Sigmoid colon (tissue), 7 donors: ENCODE measurements around the gene MARCHF7. TPM values are rescaled to one million over a fixed set of nuclear protein-coding genes. Genes with fewer than 3 reads are reported as not detected.

Experiments
- DNase-seq: peaks from one replicate; pipeline ENCODE4 v3.0.0-alpha.2; 2019
- H3K27ac ChIP-seq, 4 donors: fragments of 200-600 bp; sonication (generic); one replicate each; pipeline ENCODE4 v1.5.1; 2016 to 2019; ENCODE audit warnings: mild to moderate bottlenecking in 1 of 4
- H3K27me3 ChIP-seq, 3 donors: fragments of 200-600 bp; sonication (generic); one replicate each; pipeline ENCODE4 v1.5.1; 2019; ENCODE audit warnings: mild to moderate bottlenecking in 1 of 3
- H3K36me3 ChIP-seq, 4 donors: fragments of 200-600 bp; sonication (generic); one replicate each; pipeline ENCODE4 v1.5.1; 2016 to 2019
- H3K4me1 ChIP-seq, 4 donors: fragments of 200-600 bp; sonication (generic); one replicate each; pipeline ENCODE4 v1.5.1; 2017 to 2019
- H3K4me3 ChIP-seq, 4 donors: fragments of 200-600 bp; sonication (generic); one replicate each; pipeline ENCODE4 v1.5.1; 2017 to 2019; ENCODE audit warnings: mild to moderate bottlenecking in 2 of 4, moderate library complexity in 1 of 4
- H3K9me3 ChIP-seq, 4 donors: fragments of 200-600 bp in 3 of 4; sonication (generic) in 3 of 4; one replicate each; pipeline versions ENCODE4 v1.5.1 to v1.6.1; 2013 to 2019
- CTCF ChIP-seq, 4 experiments: fragments of 450-650 bp in 3 of 4; fragments of 200-600 bp in 1 of 4; IDR thresholded peaks; one replicate each; pipeline ENCODE4 v1.5.1; 2016 to 2019; ENCODE audit warnings: antibody characterized with exemption in 4 of 4, mild to moderate bottlenecking in 3 of 4, moderate library complexity in 2 of 4
- EP300 ChIP-seq, 4 donors: sonication (generic); formaldehyde crosslinking; IDR thresholded peaks; one replicate each; pipeline ENCODE4 v1.6.1; 2017; ENCODE audit warnings: antibody characterized with exemption in 4 of 4
- POLR2A ChIP-seq, 2 donors: fragments of 450-650 bp; IDR thresholded peaks; one replicate each; pipeline ENCODE4 v1.6.1; 2016; ENCODE audit warnings: antibody characterized with exemption in 2 of 2, mild to moderate bottlenecking in 2 of 2, moderate library complexity in 2 of 2
- POLR2AphosphoS5 ChIP-seq, 4 donors: sonication (generic); formaldehyde crosslinking; IDR thresholded peaks; one replicate each; pipeline ENCODE4 v1.6.1; 2017; ENCODE audit warnings: antibody characterized with exemption in 4 of 4
- WGBS, 2 donors: extraction: QIAGEN DNeasy Blood & Tissue Kit; methylation state at CpG; one replicate each; pipeline ENCODE4 v1.1.7; 2013; 5-methylcytosine and 5-hydroxymethylcytosine counted together
- intact Hi-C: fragments of 100-400 bp; cut with DNase I; formaldehyde crosslinking; loops from one replicate; pipeline ENCODE4 v1.15.1; 2023
- polyA plus RNA-seq, 3 donors: library from polyadenylated mRNA; stranded (reverse); fragments of 200-250 nt; gene quantifications; one replicate each; pipeline ENCODE4 v1.2.3, GENCODE V29; 2013
- total RNA-seq, 4 donors: library from RNA; depleted of rRNA; stranded (reverse); fragments of >200 nt; gene quantifications; one replicate each; pipeline ENCODE4 v1.1.0, GENCODE V29; 2016
- donor health status: healthy with polysubstance abuse.
- donor health status: Bipolar disorder and iron deficiency.
- donor health status: healthy.

MARCHF7 gene
- total and polyA plus RNA-seq, 7 donors: 21.0 to 112 (median 89.9) TPM

GRCh38 chr2:159706385-159706980 lies 5.8 kb upstream of the MARCHF7 start:
- peaks cover 0 to 11% (median 9%) of the 10 kb centered on the region in 4 donors for H3K4me1 ChIP-seq
- intact Hi-C loops: no loop called here
- DNase-seq: no peak
- H3K36me3 ChIP-seq: no peaks in the 10 kb centered on the region
- WGBS, 2 donors: 20 to 65% methylated on average over 10 of the region's 10 CpGs
- no peaks in the 10 kb centered on the region for H3K27me3 ChIP-seq
- H3K27ac ChIP-seq: no peak overlapping the region
- TF ChIP-seq POLR2AphosphoS5 (IDR thresholded peaks at IDR 0.05) (no peak), POLR2A (IDR thresholded peaks at IDR 0.05) (no peak), CTCF (IDR thresholded peaks at IDR 0.05) (no peak), EP300 (IDR thresholded peaks at IDR 0.05) (no peak)
- H3K4me3 ChIP-seq: no peak overlapping the region
- no peaks in the 10 kb centered on the region for H3K9me3 ChIP-seq

- Histone ChIP-seq H3K9me3 (no peaks in the 10 kb centered on the region), H3K27ac (no peak overlapping the region), H3K4me3 (no peak overlapping the region), H3K27me3 (no peaks in the 10 kb centered on the region), H3K36me3 (no peaks in the 10 kb centered on the region), H3K4me1 (peaks cover 0 to 13% (median 12%) of the 10 kb centered on the region in 4 donors)
- no peak for DNase-seq
- TF ChIP-seq CTCF (IDR thresholded peaks at IDR 0.05) (no peak), POLR2A (IDR thresholded peaks at IDR 0.05) (no peak), POLR2AphosphoS5 (IDR thresholded peaks at IDR 0.05) (no peak), EP300 (IDR thresholded peaks at IDR 0.05) (no peak)
- intact Hi-C loops: no loop called here
- WGBS, 2 donors: 97% methylated on average over 5 of the region's 5 CpGs
These were observed 4.1 kb upstream of the MARCHF7 start for GRCh38 chr2:159708066-159708760.

- no peak for DNase-seq
- no peaks in the 10 kb centered on the region for H3K9me3 ChIP-seq
- TF ChIP-seq POLR2AphosphoS5 (IDR thresholded peaks at IDR 0.05): no peak
- no peak for TF ChIP-seq CTCF (IDR thresholded peaks at IDR 0.05)
- no peak for TF ChIP-seq POLR2A (IDR thresholded peaks at IDR 0.05)
- TF ChIP-seq EP300 (IDR thresholded peaks at IDR 0.05): no peak
- H3K4me3 ChIP-seq: no peak overlapping the region
- 28 to 58% methylated on average over 5 of the region's 5 CpGs for whole genome bisulfite sequencing, 2 donors
- H3K4me1 ChIP-seq: peaks cover 0 to 37% (median 33%) of the 10 kb centered on the region in 4 donors
- peaks cover 0 to 4% (median 0%) of the 10 kb centered on the region in 4 donors for H3K36me3 ChIP-seq
- H3K27ac ChIP-seq: peak overlapping the region in 3 of 4 donors; percentile 97 to 99 (median 98)
- H3K27me3 ChIP-seq: no peaks in the 10 kb centered on the region
- intact Hi-C loops: loop anchor here (5.0 to 10.0 kb wide), 5 partner anchors 87 to 743 kb away; partner anchors contain the start of genes CD302, TANC1 and WDSUB1
These were observed 1.6 kb upstream of the MARCHF7 start for GRCh38 chr2:159710601-159711180.

- Histone ChIP-seq H3K36me3 (peaks cover 0 to 13% (median 0%) of the 10 kb centered on the region in 4 donors), H3K4me3 (peak overlapping the region; percentile 92 to 95 (median 92)), H3K27ac (peak overlapping the region; percentile 97 to 99 (median 98)), H3K9me3 (no peaks in the 10 kb centered on the region), H3K27me3 (no peaks in the 10 kb centered on the region), H3K4me1 (peaks cover 0 to 45% (median 42%) of the 10 kb centered on the region in 4 donors)
- no peak for TF ChIP-seq EP300 (IDR thresholded peaks at IDR 0.05)
- intact Hi-C loops: loop anchor here (1.0 to 10.0 kb wide), 6 partner anchors 86 to 744 kb away; partner anchors contain the start of genes CD302, TANC1 and WDSUB1
- WGBS, 2 donors: 0 to 2% methylated on average over 10 of the region's 10 CpGs
- no peak for DNase-seq
These were observed 654 bp upstream of the MARCHF7 start for GRCh38 chr2:159711562-159712142.
